ENCODE data around the gene NPC1. TPM values are rescaled to one million over a fixed set of nuclear protein-coding genes. Genes with fewer than 3 reads are reported as not detected.

Gene NPC1
- total RNA-seq, 2 experiments from 2014 or later, result 36.1 to 37.4 TPM

DNA sequence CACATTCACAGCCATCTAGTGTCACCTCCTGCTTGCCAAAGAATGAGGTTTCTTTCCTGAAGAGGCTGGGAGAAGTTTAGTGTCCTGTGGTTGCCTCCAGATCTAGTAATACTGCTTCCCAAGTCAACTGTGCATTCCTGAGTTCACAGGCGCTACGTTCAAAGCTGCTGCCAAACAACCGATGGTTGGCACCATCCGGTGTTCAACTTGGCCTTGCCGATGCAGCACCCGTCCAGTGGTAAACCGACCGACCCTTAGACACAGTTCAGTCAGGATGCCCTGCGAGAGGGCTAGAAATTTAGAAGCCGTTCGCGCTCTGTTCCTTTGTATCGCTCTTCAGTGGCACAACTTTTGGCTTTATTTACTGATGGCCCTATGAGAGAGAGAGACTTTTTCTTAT is 54.4 kb downstream of the NPC1 start:
- Mint-ChIP-seq H3K4me1 (peaks cover 5% of the 10 kb centered on the region), H3K27ac (no peak overlapping the region), H3K36me3 (peaks cover 49% of the 10 kb centered on the region), H3K27me3 (no peaks in the 10 kb centered on the region), H3K4me3 (no peak overlapping the region), H3K9me3 (ENCODE audit: low read depth) (no peaks in the 10 kb centered on the region)
- ATAC-seq (no peak), DNase-seq (no peak)
- CTCF ChIA-PET, result interaction anchor here (1.0 to 2.5 kb wide), 2 partner anchors 9 to 17 kb away, joined by 3 to 13 read pairs; no protein-coding TSS in a partner anchor

DNA sequence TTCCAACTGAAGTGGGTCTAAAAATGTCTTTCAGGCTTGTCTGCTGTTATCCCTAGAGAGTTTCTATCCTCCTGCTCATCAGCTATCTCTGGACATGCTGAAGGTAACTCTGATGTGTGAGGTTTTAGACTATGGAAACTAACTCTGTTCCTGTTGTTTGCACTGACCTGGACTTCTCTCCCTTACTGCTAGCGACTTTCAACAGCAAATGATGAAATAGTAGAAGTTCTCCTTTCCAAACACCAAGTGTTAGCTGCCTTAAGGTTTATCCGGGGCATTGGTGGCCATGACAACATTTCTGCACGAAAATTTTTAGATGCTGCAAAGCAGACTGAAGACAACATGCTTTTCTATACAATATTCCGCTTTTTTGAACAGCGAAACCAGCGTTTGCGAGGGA is 56.1 kb downstream of the NPC1 start:
- CTCF ChIA-PET, result interaction anchor here (2.5 kb wide), 1 partner anchor 15 kb away, joined by 13 read pairs; no protein-coding TSS in a partner anchor
- Mint-ChIP-seq H3K4me1 (peaks cover 5% of the 10 kb centered on the region), H3K27ac (no peak overlapping the region), H3K9me3 (ENCODE audit: low read depth) (no peaks in the 10 kb centered on the region), H3K4me3 (no peak overlapping the region), H3K36me3 (peaks cover 47% of the 10 kb centered on the region), H3K27me3 (no peaks in the 10 kb centered on the region)
- ATAC-seq (no peak), DNase-seq (no peak)

DNA sequence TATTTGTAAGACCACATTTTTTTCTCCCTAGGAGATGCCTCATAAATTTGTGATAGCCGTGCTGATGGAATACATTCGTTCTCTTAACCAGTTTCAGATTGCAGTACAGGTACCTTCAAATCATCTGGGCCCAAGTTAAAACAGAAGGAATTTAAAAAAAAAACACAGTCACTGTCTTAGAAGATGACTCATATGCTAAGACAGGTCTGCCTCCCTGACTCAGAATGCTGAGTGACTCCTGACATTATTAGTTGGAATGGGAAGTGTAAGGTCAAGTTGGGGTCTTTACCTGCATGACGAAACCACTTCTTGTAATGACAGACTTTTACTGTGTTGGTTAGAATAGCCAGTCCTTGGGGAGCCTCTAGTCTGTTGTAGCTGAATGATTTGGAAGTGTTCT is 56.7 kb downstream of the NPC1 start:
- peaks cover 5% of the 10 kb centered on the region for H3K4me1 Mint-ChIP-seq
- peak; percentile 45 for ATAC-seq
- H3K9me3 Mint-ChIP-seq (ENCODE audit: low read depth), result no peaks in the 10 kb centered on the region
- CTCF ChIA-PET, result no interaction called here
- no peak for DNase-seq
- no peak overlapping the region for H3K4me3 Mint-ChIP-seq
- peaks cover 45% of the 10 kb centered on the region for H3K36me3 Mint-ChIP-seq
- no peak overlapping the region for H3K27ac Mint-ChIP-seq
- no peaks in the 10 kb centered on the region for H3K27me3 Mint-ChIP-seq

DNA sequence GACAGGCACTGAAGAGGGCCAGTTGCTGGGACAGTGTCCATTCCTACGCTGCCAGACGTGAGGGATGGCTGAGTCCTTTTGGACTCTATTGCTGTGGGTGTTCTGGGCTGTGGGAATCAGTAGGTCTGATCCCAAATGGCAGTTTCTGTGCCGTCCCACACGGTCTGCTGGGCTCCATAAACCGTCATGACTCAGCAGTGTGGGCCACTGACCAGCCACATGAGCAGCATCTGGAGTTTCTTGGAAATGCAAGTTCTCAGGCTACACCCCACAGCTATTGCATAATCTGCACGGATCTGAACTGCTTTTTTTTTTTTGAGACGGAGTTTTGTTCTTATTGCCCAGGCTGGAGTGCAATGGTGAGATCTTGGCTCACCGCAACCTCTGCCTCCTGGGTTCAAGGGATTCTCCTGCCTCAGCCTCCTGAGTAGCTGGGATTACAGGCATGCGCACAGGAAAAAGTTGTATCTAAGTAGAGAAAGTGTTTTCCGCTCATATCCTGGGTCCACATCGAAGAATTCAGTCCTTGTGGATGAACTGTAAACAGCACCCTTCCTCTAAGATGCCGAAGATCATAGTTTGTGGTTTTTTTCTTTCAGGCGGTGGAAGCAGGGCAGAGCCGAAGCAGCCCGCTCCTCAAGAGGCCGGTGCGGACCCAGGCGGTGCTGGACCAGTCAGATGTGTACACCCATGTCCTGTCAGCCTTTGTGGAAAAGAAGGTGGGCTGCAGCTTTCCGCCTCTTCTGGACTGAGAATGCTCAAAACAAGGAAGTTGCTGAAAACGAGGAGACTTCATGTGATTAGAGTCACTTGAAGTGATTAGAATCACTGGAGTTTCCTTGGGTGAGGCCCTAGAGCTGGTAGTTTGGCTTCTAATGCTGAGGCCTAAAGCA is 57.5 kb downstream of the NPC1 start:
- Mint-ChIP-seq H3K36me3 (peaks cover 51% of the 10 kb centered on the region), H3K4me3 (no peak overlapping the region), H3K4me1 (peaks cover 7% of the 10 kb centered on the region), H3K27me3 (no peaks in the 10 kb centered on the region), H3K27ac (no peak overlapping the region), H3K9me3 (ENCODE audit: low read depth) (no peaks in the 10 kb centered on the region)
- DNase-seq (no peak), ATAC-seq (no peak)
- CTCF ChIA-PET, result interaction anchor here (1.0 to 3.2 kb wide), 2 partner anchors 13 to 30 kb away, joined by 3 to 13 read pairs; no protein-coding TSS in a partner anchor

DNA sequence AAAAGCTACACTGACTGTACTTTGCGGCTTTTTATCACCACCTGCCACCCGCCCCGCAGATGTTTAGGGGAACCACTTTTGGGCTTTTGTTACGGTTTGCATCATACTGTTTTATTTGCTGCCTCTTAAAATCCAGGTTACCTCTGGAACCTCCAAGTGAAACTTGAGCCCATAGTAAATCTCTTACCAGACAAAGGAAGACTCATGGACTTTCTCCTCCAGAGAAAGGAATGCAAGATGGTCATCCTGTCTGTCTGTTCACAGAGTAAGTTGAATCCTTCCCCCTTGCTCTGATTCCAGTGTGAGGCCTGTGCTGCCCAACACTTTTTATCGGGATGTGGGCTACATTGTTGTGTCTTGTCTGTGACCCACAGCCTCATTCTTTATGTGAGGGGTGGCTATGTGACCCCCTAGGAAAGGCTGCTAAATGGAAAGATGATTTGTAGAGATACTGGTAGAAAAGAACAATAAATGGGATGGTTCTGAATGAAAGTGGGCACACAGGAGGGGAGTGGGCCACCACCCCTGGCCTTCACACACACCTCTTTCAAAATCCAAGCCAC is 59.7 kb downstream of the NPC1 start:
- Mint-ChIP-seq H3K27me3 (no peaks in the 10 kb centered on the region), H3K9me3 (ENCODE audit: low read depth) (no peaks in the 10 kb centered on the region), H3K4me3 (no peak overlapping the region), H3K27ac (no peak overlapping the region), H3K4me1 (peaks cover 14% of the 10 kb centered on the region), H3K36me3 (peaks cover 54% of the 10 kb centered on the region)
- no peak for DNase-seq
- CTCF ChIA-PET, result interaction anchor here (0.9 to 3.2 kb wide), 2 partner anchors 11 to 28 kb away, joined by 3 to 13 read pairs; no protein-coding TSS in a partner anchor
- no peak for ATAC-seq

DNA sequence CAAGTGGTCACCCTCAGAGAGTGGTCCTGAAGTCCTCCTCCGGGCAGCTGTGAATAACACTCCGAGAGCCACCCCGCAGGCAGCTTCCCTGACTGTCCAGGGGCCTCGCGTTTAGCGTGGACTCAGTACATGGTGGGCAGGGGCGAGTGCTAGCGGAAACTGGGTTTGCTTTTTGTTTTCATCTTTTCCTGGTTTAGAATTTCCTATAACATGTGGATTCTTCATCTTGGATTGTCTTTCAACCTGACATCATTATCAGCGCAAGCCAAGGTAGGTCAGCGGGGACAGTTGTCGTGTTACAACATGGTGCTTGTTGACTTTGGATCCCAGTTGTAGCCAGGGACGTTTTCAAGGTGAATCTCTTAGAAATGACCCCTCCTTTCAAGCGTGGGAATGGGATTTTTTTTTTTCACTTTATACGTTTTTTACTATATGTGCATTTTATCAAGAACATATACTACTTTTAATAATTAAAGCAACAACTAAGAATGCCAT is 62.0 kb downstream of the NPC1 start:
- H3K27ac Mint-ChIP-seq, result no peak overlapping the region
- CTCF ChIA-PET, result interaction anchor here (1.4 to 2.7 kb wide), 2 partner anchors 12 to 26 kb away, joined by 5 to 6 read pairs; no protein-coding TSS in a partner anchor

DNA sequence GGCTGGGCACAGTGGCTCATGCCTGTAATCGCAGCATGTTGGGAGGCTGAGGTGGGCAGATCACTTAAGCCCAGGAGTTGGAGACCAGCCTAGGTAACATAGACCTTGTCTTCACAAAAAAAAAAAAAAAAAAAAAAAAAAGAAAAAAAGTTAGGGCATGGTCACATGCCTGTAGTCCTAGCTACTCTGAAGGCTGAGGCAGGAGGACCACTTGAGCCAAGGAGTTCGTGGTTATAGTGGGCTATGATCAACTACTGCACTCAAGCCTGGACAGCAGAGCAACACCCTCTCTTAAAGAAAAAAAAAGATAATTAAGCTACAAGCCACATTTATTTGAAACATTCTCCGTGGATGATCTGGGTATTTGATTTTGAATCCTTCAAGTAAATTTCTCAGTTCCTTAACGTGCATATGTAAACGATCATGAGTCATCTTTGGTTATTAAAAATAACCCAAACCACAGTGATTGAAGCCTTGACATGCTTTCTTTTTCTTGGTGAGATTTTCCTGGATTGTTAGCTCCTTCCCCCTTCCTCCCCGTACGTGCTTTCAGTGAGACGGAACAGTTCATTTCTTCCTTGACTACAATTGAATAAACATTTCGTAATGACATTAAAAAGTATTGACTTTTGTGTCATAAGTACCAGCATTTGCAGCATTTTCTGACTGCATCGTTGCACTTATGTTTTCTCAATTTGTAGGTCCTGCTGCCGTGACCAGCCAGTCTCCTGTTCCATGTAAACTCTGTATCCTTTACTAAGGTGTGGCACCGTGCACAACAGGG is 62.7 kb downstream of the NPC1 start:
- no peak overlapping the region for H3K4me3 Mint-ChIP-seq
- DNase-seq (no peak), ATAC-seq (no peak)
- H3K4me1 Mint-ChIP-seq, result peaks cover 9% of the 10 kb centered on the region
- no peak overlapping the region for H3K27ac Mint-ChIP-seq
- no peaks in the 10 kb centered on the region for H3K27me3 Mint-ChIP-seq
- CTCF ChIA-PET, result interaction anchor here (1.4 to 2.7 kb wide), 2 partner anchors 12 to 25 kb away, joined by 5 to 6 read pairs; no protein-coding TSS in a partner anchor
- peaks cover 59% of the 10 kb centered on the region for H3K36me3 Mint-ChIP-seq
- H3K9me3 Mint-ChIP-seq (ENCODE audit: low read depth), result no peaks in the 10 kb centered on the region

More for the DNA sequence above, 62.0 kb downstream of the NPC1 start:
- Mint-ChIP-seq H3K4me3 (no peak overlapping the region), H3K36me3 (peaks cover 63% of the 10 kb centered on the region), H3K9me3 (ENCODE audit: low read depth) (no peaks in the 10 kb centered on the region), H3K4me1 (peaks cover 10% of the 10 kb centered on the region), H3K27me3 (no peaks in the 10 kb centered on the region)
- DNase-seq, result no peak
- ATAC-seq, result no peak

DNA sequence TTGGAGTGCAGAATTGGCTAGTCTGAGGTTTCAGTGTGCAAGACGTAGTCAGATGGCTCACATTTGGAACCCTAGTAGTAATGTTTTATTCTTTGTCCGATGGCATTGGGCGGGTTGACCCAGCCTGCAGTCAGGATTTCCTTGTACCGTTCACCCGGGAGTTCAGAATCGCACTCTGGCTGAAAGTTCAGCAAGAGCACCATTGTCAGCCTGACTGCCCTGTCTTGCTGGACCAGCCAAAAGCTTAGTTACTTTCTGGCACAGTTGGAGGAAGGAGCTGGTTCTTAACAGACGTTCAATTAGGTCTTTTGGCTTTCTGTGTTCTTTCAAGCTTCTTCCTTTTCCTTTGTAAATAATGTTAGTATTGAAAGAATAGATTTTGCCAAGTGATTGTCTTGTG is 64.4 kb downstream of the NPC1 start:
- no peak for ATAC-seq
- no peak for DNase-seq
- Mint-ChIP-seq H3K4me1 (peaks cover 9% of the 10 kb centered on the region), H3K27ac (no peak overlapping the region), H3K4me3 (no peak overlapping the region), H3K9me3 (ENCODE audit: low read depth) (no peaks in the 10 kb centered on the region), H3K36me3 (peaks cover 56% of the 10 kb centered on the region), H3K27me3 (no peaks in the 10 kb centered on the region)
- CTCF ChIA-PET, result interaction anchor here (2.7 kb wide), 1 partner anchor 10 kb away, joined by 6 read pairs; no protein-coding TSS in a partner anchor

DNA sequence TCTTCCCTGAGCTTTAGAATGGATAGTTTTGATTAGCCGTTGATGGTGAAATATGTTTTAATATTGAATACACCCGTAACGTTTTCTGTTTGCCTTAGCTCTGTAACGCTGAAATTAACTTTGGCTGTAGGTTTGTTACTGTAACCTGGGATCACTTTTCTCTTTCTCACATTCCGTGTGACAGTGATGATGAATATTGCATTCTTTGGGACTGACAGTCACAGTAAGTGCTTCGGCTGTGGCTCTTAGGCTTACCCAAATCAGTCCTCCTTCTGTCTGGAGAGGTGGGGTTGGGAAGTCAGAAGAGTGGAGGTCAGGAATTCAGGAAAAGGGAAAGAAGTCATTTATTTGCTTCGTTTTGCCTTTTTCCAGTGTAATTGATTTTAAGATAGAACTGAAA is 65.0 kb downstream of the NPC1 start:
- ATAC-seq, result no peak
- no peak overlapping the region for H3K27ac Mint-ChIP-seq
- DNase-seq, result no peak
- CTCF ChIA-PET, result interaction anchor here (0.6 kb wide), 1 partner anchor 191 kb away, joined by 3 read pairs; no protein-coding TSS in a partner anchor
- peaks cover 50% of the 10 kb centered on the region for H3K36me3 Mint-ChIP-seq
- no peak overlapping the region for H3K4me3 Mint-ChIP-seq
- H3K9me3 Mint-ChIP-seq (ENCODE audit: low read depth), result no peaks in the 10 kb centered on the region
- no peaks in the 10 kb centered on the region for H3K27me3 Mint-ChIP-seq
- H3K4me1 Mint-ChIP-seq, result peaks cover 9% of the 10 kb centered on the region

DNA sequence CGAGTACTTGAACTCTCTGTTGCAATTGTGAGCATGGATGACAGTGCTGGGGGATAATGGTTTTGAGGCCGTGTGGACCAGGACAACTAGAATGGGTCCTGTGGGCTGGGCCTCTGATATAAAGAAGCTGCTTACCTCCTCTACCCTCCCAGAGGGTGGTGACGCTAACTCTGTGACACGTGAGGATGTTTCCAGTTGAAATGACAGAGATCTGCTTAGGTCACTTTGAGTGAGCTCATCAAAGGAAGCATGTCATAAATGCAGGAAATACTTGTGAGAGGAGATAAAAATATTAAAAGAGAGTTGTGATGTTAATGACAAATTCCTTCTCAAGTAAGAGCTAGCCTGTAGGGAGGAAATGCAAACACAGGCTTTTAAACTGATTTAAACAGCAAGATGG is 66.6 kb downstream of the NPC1 start:
- H3K27me3 Mint-ChIP-seq, result no peaks in the 10 kb centered on the region
- no peak overlapping the region for H3K4me3 Mint-ChIP-seq
- no peak for ATAC-seq
- peaks cover 13% of the 10 kb centered on the region for H3K4me1 Mint-ChIP-seq
- no peak for DNase-seq
- H3K36me3 Mint-ChIP-seq, result peaks cover 49% of the 10 kb centered on the region
- H3K9me3 Mint-ChIP-seq (ENCODE audit: low read depth), result no peaks in the 10 kb centered on the region
- no peak overlapping the region for H3K27ac Mint-ChIP-seq
- CTCF ChIA-PET, result interaction anchor here (0.6 to 5.9 kb wide), 3 partner anchors 21 to 472 kb away, joined by 3 to 86 read pairs (median 4); partner anchors contain the start of gene NPC1

DNA sequence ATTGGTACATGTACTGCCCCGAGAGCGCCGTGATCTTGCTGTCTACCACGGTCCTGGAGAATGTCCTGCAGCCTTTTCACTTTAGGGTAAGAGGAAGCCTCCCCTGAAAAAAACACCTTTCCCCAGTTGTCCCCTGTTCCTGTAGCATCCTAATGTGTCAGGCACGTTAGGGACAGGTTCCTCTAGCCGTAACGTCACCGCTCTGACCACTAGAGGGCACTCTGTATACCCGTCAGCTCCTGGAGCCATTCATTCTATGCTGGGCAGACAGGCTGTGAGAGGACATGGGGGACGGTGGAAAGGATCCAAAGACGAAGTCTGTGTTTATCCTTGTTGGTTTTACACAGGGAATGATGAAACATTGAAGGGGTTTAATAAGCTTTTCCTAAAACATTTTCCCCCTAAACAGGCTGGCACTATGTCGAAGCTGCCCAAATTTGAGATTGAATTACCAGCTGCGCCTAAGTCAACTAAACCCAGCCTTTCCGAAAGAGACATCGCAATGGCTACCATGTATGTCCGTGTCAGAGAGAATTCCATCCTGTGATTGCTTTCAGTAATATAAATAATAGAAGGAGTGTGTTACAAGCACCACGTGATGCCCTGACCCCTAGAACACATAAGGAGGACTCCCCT is 70.3 kb downstream of the NPC1 start:
- ATAC-seq (peak; percentile 96), DNase-seq (peak; percentile 86)
- H3K36me3 Mint-ChIP-seq, result peaks cover 30% of the 10 kb centered on the region
- H3K4me3 Mint-ChIP-seq, result no peak overlapping the region
- no peaks in the 10 kb centered on the region for H3K9me3 Mint-ChIP-seq (ENCODE audit: low read depth)
- H3K27me3 Mint-ChIP-seq, result no peaks in the 10 kb centered on the region
- H3K27ac Mint-ChIP-seq, result peak overlapping the region; percentile 52
- H3K4me1 Mint-ChIP-seq, result peaks cover 21% of the 10 kb centered on the region
- CTCF ChIA-PET, result interaction anchor here (0.6 to 5.9 kb wide), 34 partner anchors 9 to 581 kb away, joined by 3 to 86 read pairs (median 5); partner anchors contain the start of genes NPC1, RIOK3 and RMC1

DNA sequence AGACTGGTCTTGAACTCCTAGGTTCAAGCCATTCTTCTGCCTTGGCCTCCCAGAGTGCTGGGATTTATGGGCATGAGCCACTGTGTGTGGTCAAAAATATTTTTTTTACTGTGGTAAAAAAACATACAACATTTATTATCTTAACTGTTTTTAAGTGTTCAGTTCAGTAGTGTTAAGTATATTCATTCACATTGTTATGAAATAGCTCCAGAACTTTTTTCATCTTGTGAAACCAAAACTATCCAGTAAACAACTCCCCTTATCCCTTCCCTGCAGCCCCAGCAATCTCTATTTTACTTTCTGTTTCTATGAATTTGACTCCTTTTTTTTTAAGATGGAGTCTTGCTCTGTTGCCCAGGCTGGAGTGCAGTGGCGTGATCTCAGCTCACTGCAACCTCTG is 73.7 kb downstream of the NPC1 start:
- H3K36me3 Mint-ChIP-seq, result peaks cover 34% of the 10 kb centered on the region
- H3K4me3 Mint-ChIP-seq, result no peak overlapping the region
- CTCF ChIA-PET, result interaction anchor here (0.9 to 2.5 kb wide), 5 partner anchors 10 to 75 kb away, joined by 3 to 6 read pairs (median 5); no protein-coding TSS in a partner anchor
- peak overlapping the region; percentile 62 for H3K27ac Mint-ChIP-seq
- peaks cover 29% of the 10 kb centered on the region for H3K4me1 Mint-ChIP-seq
- no peaks in the 10 kb centered on the region for H3K27me3 Mint-ChIP-seq
- DNase-seq (no peak), ATAC-seq (peak; percentile 34)
- no peaks in the 10 kb centered on the region for H3K9me3 Mint-ChIP-seq (ENCODE audit: low read depth)
